ENCODE results near the gene CCSER1.
"Not testable (repeated sequence)": the region's sequence is repeated elsewhere in the genome, so short reads cannot be mapped to it uniquely, and the experiment has no call there.

The CCSER1 gene

DNA sequence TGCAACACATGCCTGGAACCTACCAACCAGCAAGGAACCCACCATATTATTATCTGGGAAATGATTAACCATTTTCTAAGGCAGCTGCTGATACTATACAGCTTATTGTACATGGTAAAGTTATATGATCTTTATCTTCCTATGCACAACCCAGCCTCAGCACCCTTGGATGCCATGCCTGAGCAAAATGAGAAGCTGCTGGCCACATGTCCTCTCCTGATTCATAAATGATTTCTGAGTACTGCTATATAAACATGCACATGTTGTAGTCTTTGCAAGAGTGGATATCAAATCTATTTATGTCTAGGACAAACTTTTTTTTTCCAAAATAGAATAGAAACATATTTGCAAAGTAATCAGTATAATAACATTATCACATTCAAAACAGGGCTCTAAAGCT, 1043.6 kb downstream of the CCSER1 start:
- DNase-seq (ENCODE audit: low read depth): no peak

DNA sequence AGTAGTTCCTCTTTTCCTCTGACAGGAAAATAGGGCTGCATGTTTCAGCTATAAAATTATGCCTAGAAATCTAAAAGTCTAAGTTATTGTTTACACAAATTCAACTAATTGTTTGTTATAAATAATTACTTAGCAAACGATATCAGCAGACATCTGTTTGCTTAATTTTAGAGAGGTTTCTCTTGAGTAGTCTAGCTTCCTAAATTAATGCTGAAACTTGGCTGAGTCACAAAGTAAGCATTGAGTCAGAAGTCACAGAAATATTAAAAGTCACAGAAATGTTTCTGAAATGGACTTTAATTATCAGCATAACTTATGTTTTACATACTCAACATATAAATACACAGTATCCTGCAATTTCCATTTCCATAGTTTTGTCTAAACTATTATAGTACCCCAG, 1044.0 kb downstream of the CCSER1 start:
- DNase-seq (ENCODE audit: low read depth): no peak

DNA sequence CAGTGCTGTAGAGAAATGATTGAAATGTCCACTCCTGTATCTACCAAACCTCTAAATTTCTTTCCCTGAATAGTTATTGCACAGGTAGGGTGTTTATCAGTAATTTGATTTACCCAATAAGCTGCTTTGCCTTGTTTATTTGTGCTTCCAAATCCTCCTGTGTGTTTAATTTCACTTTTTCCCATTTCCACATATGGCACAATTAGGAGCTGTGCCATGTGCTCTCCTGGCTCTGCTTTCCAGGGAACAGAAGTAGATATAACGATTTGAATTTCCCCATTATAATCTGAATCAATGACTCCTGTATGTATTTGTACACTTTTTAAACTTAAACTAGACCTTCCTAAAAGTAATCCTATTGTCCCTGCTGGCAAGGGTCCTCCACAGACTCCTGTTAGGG, 1057.9 kb downstream of the CCSER1 start:
- DNase-seq (ENCODE audit: low read depth): not testable (repeated sequence)

DNA sequence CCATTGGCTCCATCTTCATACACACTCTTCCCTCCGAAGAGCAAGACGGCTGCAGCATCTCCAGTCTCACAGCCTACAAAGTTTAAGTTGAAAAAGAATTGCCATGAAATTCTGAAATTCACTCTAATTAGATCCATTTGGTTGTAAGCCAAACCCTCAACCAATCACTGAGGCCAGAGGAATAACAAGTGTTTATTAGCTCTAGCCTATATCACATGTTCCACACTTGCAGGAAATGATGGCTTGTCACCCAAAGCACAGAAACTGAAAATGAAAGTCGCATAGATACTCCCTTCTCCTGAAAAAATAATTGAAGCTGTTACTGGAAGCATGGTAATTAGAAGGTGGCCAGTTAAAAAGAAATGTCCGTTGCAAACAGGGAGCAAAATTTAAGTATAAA, 1071.8 kb downstream of the CCSER1 start:
- no peak for DNase-seq (ENCODE audit: low read depth)

DNA sequence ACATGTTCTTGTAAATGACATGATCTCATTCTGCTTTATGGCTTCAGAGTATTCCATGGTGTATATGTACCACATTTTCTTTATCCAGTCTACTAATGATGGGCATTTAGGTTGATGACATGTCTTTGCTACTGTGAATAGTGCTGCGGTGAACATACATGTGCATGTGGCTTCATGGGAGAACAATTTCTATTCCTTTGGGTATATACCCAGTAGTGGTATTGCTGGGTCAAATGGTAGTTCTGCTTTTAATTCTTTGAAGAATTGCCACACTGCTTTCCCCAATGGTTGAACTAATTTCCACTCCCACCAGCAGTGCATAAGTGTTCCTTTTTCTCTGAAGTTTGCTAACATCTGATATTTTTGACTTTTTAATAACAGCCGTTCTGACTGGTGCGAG, 1080.3 kb downstream of the CCSER1 start:
- no peak for DNase-seq (ENCODE audit: low read depth)

DNA sequence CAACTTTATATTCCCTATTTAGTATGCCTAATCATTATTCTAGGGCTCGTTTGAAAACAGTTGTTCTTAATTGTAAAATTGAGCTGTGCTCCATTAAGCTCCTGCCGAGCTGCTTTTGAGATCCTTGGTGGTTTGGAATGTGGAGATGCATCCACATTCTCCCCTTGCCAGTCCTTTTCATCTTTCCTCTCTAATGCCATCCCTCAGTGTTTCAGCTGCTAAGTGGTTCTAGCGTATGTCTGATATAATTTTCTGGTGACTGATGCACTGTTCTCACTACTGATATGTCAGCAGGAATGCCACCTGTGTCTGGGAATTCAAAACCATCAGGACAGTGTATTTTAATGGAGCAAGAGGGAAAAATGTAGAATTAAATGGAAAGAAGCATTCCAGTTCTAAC, 1085.0 kb downstream of the CCSER1 start:
- no peak for DNase-seq (ENCODE audit: low read depth)

DNA sequence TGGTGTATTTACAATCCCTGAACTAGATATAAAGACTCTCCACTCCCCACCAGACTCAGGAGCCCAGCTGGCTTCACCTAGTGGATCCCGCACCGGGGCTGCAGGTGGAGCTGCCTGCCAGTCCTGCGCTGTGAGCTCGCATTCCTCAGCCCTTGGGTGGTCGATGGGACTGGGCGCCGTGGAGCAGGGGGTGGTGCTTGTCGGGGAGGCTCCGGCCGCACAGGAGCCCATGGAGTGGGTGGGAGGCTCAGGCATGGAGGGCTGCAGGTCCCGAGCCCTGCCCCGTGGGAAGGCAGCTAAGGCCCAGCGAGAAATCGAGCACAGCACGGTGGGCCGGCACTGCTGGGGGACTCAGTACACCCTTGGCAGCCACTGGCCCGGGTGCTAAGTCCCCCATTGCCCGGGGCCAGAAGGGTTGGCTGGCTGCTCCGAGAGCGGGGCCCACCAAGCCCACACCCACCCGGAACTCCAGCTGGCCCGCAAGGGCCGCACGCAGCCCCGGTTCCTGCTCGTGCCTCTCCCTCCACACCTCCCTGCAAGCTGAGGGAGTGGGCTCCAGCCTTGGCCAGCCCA, 1090.7 kb downstream of the CCSER1 start:
- DNase-seq (ENCODE audit: low read depth): not testable (repeated sequence)

DNA sequence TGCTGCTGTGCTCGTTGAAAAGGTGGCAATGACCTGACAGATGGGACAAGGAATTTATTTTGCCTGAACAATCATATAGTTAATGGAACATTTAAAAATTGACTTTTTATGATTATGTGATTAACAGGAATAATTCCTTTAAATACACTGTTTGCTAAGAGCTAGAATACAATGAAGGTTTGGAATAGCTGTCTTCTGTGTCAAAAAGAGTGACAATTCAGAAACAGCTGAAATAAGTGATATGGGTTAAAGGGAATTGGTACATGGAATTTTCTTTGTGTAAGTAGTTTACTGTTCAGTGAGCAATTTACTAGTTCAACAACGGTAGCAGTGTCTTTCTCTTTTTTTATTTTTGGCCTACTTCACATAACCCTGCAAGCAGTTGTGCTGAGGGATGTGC, 1093.1 kb downstream of the CCSER1 start:
- DNase-seq (ENCODE audit: low read depth): no peak

DNA sequence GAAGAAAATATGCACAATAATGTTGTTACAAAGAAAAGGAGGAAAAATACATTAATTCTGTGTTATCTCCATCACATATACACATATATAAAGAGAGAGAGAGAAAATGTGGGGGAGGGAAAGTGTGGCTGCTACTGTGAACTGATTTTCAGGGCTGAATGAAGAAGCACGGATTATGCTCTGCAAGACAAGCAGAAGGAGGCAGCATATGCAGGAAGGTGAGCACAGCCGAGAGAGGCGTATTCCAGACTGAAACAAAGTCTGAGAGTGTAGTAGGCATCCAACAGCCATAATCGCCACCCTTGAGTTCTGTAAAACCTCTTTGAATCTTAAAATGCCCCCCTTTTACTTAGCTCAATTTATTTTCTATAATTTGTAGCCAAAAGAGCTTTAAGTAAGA, 1094.8 kb downstream of the CCSER1 start:
- DNase-seq (ENCODE audit: low read depth): no peak

DNA sequence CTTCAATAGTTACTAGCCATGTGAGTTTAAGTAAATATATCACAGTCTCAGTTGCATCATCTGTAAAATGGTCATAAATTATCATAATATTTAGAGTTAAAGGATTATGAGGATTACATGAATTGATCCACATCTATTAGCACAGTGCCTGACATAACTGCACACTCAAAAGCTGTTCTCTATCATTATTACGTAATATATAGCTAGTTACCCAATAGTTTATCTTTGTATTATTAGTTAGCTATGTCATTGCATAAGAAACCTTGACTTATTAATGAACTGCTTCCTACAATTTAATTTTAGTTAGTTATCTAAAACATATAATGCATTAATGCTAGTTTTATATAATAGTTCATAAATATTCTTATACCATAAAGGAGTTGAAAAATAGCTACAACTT, 1099.7 kb downstream of the CCSER1 start:
- no peak for DNase-seq (ENCODE audit: low read depth)

DNA sequence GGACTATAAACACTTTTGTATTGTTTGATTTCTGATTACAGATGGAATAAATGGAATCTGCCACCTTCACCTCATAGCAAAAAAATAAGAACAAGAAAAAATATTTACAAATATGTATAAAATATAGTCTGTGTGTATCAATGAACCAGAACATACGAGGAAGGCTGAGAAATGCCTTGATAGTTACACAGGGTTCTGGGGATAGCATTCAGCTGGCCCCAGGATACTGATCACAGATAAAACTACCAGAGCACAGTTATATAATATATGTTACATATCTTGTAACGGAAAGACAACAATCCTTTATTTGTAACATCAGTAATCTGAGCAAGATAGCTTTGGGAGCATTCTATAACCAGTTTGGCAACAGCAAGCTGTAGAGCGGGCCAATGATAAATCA, 1101.5 kb downstream of the CCSER1 start:
- no peak for DNase-seq (ENCODE audit: low read depth)

DNA sequence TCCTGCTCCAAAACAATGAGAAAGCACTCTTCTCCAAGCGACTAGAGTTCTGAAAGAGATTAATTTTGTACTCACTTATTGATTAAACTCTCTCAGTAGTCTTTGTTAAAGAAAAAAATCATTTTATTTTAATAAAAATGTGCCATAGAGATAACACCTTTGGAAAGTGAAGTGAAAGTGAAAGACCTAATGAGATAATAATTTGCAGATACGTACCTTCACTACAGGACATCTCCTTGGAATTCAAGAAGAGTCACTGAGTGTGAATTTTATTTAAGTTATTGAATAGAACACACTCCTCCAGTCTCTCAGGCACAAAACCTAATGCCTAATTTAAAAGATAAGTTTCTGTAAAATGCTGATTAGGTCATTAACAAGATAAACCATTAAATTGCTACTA, 1106.0 kb downstream of the CCSER1 start:
- no peak for DNase-seq (ENCODE audit: low read depth)

DNA sequence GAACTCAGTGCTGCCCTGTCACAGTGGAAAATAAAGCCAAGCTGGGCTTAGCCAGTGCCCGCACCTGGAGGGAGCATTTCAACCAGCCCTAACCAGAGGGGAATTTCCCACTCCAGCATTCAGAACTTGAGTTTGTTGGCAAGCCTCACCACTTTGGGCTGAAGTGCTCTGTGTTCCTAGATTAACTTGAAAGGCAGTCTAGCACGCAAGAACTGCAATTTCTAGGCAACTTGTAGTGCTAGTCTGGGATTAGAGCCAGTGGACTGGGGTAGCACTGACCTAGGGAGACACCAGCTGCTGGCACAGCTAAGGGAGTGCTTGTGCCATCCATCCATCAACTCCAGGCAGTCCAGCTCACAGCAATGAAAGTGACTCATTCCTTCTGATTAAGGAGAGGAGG, 1115.9 kb downstream of the CCSER1 start:
- no peak for DNase-seq (ENCODE audit: low read depth)

DNA sequence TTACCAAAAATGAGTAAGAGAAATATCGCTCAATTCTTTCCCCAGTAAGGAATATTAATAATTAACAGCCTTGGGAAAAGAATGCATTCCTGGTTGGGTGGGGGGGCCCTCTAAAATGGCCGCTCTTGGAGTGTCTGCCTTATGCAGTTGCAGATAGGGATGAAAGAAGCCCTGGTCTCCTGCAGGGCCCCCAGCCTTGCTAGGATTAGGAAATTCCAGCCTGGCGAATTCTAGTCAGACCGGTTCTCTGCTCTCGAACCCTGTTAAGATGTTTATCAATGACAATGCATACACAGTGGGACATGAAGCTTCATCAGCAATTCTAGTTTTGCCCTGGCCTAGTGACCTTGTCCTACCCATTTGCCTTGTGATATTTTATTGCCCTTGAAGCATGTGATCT, 1128.8 kb downstream of the CCSER1 start:
- no peak for DNase-seq (ENCODE audit: low read depth)

DNA sequence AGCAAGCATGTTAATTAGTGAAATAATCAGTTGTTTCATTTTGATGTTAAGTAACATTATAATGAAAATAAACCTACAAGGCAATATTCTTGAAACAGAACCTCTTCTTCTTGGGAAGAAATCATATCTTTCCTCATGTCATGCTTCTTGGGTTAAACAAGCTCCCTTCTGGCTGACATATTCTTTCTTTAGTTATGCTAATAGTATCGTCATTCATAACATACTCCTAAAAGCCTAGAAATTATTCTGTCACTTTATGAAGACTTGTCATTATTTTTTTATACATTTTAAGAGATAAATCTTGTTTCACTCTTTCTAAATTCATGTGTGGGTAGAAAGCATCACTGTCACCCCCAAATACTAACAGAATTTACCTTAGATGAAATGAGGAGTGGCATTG, 1129.6 kb downstream of the CCSER1 start:
- DNase-seq (ENCODE audit: low read depth): no peak

DNA sequence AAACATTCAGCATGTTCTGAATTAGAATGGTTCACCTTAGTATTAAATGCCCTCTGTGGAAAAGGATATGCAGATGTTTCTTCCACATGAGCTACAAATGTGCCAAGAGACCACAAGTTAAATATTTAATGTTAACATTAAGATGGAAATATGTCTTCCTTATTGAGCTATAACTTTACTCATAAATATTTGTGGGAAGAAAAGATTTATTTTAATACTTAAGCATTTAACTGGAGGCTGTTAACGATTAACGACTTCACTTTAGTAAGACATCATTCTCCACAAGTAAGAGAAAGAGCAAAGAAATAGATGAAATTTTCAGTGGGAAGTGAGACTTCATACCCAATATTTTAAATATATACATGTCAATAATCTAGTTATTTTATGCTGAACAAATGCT, 1130.5 kb downstream of the CCSER1 start:
- no peak for DNase-seq (ENCODE audit: low read depth)

DNA sequence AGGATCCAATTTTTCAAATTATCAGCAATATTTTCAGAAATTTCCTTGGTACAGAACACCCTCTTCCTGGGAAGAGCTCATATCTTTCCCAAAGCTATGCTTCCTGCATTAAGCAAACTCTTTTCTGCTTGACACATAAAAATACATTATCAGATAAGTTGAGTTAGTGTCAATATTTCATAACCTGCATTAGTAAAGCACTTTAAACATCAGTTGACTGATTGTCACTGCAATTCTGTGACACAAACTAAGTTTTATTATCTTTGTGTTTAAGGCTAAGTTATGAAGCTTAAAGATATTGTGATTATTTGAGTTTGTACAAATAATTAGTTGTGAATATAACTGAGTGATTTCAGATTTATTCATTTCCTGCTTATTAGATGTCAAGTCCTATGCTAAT, 1131.1 kb downstream of the CCSER1 start:
- DNase-seq (ENCODE audit: low read depth): no peak

DNA sequence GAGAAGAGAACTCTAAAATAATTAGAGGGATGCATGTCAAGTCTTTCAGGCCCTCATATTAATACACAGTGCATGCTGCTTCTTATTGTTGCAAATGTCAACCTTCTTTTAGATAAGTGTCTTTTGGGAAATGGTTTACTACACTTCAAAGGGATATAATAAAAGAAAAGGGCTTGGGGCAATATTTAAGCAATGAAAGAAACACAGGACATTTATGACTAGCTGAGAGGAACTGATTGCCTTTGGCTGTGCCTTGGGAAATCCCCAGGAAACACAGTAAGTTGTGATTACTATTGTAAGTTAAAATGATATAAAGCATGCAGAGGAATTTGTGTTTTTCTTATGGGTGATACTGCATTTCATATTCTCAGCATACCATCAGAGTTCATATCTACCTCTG, 1140.3 kb downstream of the CCSER1 start:
- no peak for DNase-seq (ENCODE audit: low read depth)

DNA sequence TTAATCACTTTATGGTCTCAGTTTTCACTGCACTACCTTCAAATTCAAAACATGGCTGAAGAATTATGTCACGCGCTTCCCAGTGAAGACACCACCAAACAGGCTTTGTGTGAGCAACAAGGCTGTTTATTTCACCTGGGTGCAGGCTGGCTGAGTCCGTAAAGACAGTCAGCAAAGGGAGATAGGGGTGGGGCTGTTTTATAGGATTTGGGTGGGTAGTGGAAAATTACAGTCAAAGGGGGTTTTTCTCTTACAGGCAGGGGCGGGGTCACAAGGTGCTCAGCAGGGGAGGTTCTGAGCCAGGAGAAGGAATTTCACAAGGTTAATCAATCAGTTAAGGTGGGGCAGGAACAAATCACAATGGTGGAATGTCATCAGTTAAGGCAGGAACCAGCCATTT, 1141.3 kb downstream of the CCSER1 start:
- DNase-seq (ENCODE audit: low read depth): not testable (repeated sequence)

DNA sequence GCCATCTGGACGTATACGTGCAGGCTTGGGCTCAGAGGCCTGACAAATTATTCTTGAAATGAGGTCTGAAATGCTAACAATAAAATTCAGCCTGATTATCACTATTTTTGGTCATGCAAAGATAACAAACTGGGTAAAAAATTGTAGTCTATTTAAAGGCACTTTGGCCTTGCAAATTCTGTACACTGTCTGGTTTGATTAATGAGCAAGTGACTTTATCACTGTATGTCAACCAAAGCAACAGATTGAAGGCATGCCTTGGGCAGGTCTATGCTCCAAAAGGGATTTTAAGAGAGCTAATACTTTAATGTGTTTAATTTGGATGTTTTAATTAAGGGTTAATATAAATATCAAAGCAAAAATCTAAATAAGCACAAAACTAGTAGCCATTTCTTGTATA, 1141.7 kb downstream of the CCSER1 start:
- DNase-seq (ENCODE audit: low read depth): no peak

DNA sequence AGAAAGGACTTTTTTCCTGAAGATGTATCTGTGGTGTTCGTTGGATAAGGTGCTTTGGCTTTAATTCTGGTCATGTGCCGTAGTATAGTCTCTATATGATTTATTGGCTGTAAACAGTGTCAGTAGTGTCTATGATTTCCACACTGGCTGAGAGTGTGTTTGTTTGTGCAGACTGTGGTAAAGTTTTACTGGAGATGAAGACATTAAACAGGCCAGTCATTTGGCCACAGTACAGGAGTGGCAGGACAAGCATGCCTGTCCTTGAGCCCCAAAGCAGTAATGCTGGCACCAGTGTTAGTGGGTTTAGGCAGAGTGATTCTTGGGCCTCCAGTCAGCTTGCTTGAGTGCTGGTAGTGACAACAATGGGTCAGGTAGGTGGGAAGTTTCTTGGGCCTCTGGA, 1152.7 kb downstream of the CCSER1 start:
- DNase-seq (ENCODE audit: low read depth): no peak

DNA sequence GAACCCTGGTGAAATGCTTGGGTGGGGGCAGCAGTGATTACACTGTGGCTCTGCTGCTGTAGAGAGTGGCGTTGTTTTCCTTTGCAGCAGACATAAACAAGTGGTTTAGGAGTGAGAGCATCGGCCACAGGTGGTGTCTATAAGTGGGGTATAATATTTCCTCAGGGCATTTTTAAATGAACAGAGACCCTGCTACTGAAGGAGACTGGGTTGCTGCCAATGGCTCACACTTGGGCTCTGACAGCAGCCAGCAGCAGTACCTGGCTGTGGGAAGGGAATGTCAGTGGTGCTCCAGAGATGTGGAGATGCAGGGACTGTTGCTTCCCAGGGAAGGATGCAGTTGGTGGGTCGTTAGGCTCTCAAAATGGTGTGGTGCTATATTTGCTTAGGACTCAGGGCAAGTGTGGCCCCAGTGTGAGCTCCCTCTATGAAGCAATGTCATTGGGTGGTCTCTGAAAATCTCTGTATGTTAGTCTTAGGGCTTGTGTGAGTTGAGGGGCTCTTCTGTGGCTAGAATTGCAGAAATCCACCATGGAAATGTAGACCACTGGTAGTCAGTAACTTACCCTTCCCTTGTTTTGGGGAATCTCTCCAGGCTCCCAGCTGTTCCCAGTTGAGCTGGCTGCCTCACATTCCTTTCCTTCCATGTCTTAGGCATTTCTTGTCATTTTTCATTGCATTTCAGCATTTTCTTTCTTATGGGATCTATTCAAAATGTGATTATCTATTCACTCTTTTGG, 1153.5 kb downstream of the CCSER1 start:
- DNase-seq (ENCODE audit: low read depth): no peak

DNA sequence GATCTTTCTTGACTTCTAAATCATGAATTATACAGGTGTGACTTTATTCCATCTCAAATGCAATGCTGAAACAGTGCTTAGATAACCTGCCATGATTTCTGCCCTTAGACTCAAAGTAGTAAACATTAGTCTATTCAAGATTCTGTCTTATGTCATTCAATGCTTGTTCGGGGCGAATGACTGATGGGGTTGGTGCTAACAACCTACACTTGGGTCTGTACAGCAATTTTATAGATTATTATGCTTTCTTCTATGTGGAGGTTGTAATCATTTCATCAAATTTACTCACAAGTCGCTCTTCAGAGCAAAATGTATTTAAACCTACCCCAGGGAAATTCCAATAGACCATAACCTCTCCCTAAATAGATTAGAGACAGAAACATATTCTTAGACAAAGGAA, 1155.0 kb downstream of the CCSER1 start:
- no peak for DNase-seq (ENCODE audit: low read depth)

DNA sequence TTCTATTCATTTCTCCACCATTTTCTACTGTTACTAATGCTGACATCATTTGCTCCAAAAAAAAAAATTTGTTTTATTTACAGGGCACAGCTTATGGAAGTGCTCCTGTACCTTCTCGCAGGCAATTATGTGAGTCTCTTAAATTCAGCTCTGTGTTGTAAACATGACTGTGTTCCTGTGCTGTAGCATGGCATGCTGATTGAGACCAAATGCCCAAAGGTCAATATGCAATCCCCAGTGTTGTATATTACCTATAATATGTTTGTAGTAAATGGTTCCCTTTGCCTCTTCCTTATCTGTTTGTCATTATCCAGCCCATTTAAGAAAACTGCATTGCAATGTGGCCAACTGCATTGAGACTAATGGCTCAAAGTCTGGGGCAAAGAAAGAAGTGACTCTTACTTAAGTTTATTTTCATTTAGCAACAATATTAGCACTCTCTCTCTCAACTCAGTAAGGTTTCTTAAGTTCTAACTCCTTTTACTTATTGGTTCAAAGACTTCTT, 1156.6 kb downstream of the CCSER1 start:
- DNase-seq (ENCODE audit: low read depth): no peak

Measured in activated T-cell treated with anti-CD3 and anti-CD28 coated beads for 24 hours (primary cell).